Caco-2 (cell line): Measurements from ENCODE around the gene MAP3K13. TPM values are rescaled to one million over a fixed set of nuclear protein-coding genes. Genes with fewer than 3 reads are reported as not detected.
A peak's percentile ranks its signal among the peaks of the same experiment; 100 is the strongest.

Source experiments
- BruUV-seq: library from RNA; stranded (reverse); fragments of 400-500 nt; replicated peaks from 2 replicates; lab custom pipeline; 2021; lab: Mats Ljungman, UMichigan
- CTCF ChIA-PET: fragments of 300-600 bp; sonication (Branson Sonifier 250); formaldehyde crosslinking; loops from one replicate; lab custom pipeline; 2022; ENCODE audit warnings: antibody characterized with exemption; lab: Charles Lee
- POLR2A ChIA-PET: fragments of 300-600 bp; sonication (Branson Sonifier 250); formaldehyde crosslinking; loops from one replicate; lab custom pipeline; 2022; ENCODE audit warnings: antibody characterized with exemption; lab: Charles Lee
- DNase-seq, 2 experiments: peaks; one replicate each; pipeline versions ENCODE4 v3.0.0 to v3.0.0-alpha.2; 2020 to 2022
- H3K27me3 ChIP-seq: replicated peaks from 2 replicates; pipeline ENCODE4 v1.6.0; 2011; ENCODE audit warnings: low read length; ENCODE audit not compliant: control insufficient read depth, insufficient read depth
- H3K36me3 ChIP-seq: 2 replicates; pipeline ENCODE4 v1.5.1; 2011; ENCODE audit warnings: low read length; ENCODE audit not compliant: control insufficient read depth, insufficient read depth
- H3K4me1 ChIP-seq: fragments of 250-450 bp; sonication (Bioruptor Pico); 2 replicates; pipeline ENCODE4 v1.5.1; 2020; ENCODE audit warnings: mild to moderate bottlenecking
- H3K4me3 ChIP-seq: 2 replicates; pipeline ENCODE4 v1.5.1; 2011; ENCODE audit warnings: low read depth, mild to moderate bottlenecking, control low read depth, low read length
- H3K9me3 ChIP-seq: fragments of 250-450 bp; sonication (Bioruptor Pico); 2 replicates; pipeline ENCODE4 v1.5.1; 2020; ENCODE audit warnings: mild to moderate bottlenecking, moderate library complexity
- H3K27ac Mint-ChIP-seq: one replicate; pipeline ENCODE4 v1.8.0; 2022; ENCODE audit warnings: mixed read lengths; ENCODE audit not compliant: unreplicated experiment
- H3K27me3 Mint-ChIP-seq: one replicate; pipeline ENCODE4 v1.8.0; 2022; ENCODE audit warnings: mixed read lengths; ENCODE audit not compliant: insufficient read depth, unreplicated experiment
- H3K36me3 Mint-ChIP-seq: one replicate; pipeline ENCODE4 v1.8.0; 2022; ENCODE audit warnings: mild to moderate bottlenecking, mixed read lengths; ENCODE audit not compliant: insufficient read depth, unreplicated experiment
- H3K4me1 Mint-ChIP-seq: one replicate; pipeline ENCODE4 v1.8.0; 2022; ENCODE audit warnings: low read depth, mixed read lengths; ENCODE audit not compliant: unreplicated experiment
- H3K4me3 Mint-ChIP-seq: one replicate; pipeline ENCODE4 v1.8.0; 2022; ENCODE audit warnings: mild to moderate bottlenecking, moderate library complexity, mixed read lengths; ENCODE audit not compliant: unreplicated experiment
- H3K9me3 Mint-ChIP-seq: one replicate; pipeline ENCODE4 v1.8.0; 2022; ENCODE audit warnings: mixed read lengths; ENCODE audit not compliant: unreplicated experiment
- CTCF ChIP-seq, 2 experiments: fragments of 200-600 bp in 1 of 2; IDR thresholded peaks; 1 replicate in 1 of 2; 2 replicates in 1 of 2; pipeline versions ENCODE4 v1.5.1 to v1.8.0; 2011 to 2022; ENCODE audit warnings: antibody characterized with exemption in 1 of 2, control low read depth in 1 of 2, inconsistent platforms in 1 of 2, low read depth in 1 of 2, low read length in 1 of 2, mild to moderate bottlenecking in 1 of 2, moderate library complexity in 1 of 2; ENCODE audit not compliant: insufficient read depth in 1 of 2, severe bottlenecking in 1 of 2, unreplicated experiment in 1 of 2
- intact Hi-C: fragments of 100-400 bp; cut with micrococcal nuclease; formaldehyde crosslinking; loops from one replicate; pipeline ENCODE4 v1.10.0; 2022; ENCODE audit not compliant: unreplicated experiment
- total RNA-seq: library from RNA; stranded (reverse); gene quantifications from 2 replicates; pipeline ENCODE4 v1.2.3, GENCODE V29; 2022

Gene MAP3K13
- total RNA-seq, 1 experiment from 2014 or later: 20.1 TPM

- Mint-ChIP-seq H3K36me3 (peaks cover 35% of the 10 kb centered on the region), H3K4me1 (no peaks in the 10 kb centered on the region), H3K9me3 (no peaks in the 10 kb centered on the region), H3K27me3 (no peaks in the 10 kb centered on the region), H3K27ac (peak within 1 kb of the TSS; percentile 71), H3K4me3 (peak within 1 kb of the TSS; percentile 76)
- ChIA-PET CTCF (interaction anchor here (0.5 to 0.9 kb wide), 3 partner anchors 37 to 60 kb away, joined by 3 to 7 read pairs (median 5); no protein-coding TSS in a partner anchor), POLR2A (interaction anchor here (0.5 to 1.3 kb wide), 6 partner anchors 10 to 157 kb away, joined by 3 to 5 read pairs (median 3); partner anchors contain the start of gene SENP2)
- no peak for TF ChIP-seq CTCF (IDR thresholded peaks at IDR 0.05; ENCODE audit: insufficient read depth in 1 of 2, low read depth in 1 of 2, low read length in 1 of 2, severe bottlenecking in 1 of 2, unreplicated experiment in 1 of 2)
- H3K36me3 ChIP-seq: peaks cover 4% of the 10 kb centered on the region
- H3K4me3 ChIP-seq: peak within 1 kb of the TSS; percentile 90
- peak; percentile 94 to 96 for DNase-seq
- H3K27me3 ChIP-seq: no peaks in the 10 kb centered on the region
- intact Hi-C loops: loop anchor here (1.0 to 5.0 kb wide), 5 partner anchors 9 to 144 kb away; partner anchors contain the start of gene SENP2
- H3K4me1 ChIP-seq: peaks cover 14% of the 10 kb centered on the region
- H3K9me3 ChIP-seq: no peaks in the 10 kb centered on the region
- no TSS peak for BruUV-seq
Observed at GRCh38 chr3:185498503-185499396, 135.8 kb downstream of the MAP3K13 start, which contains the start of gene TMEM41A. TMEM41A (minus strand) TSS chr3:185499035; CDS start chr3:185498961, 74 bp downstream.

GRCh38 chr3:185502987-185503386, 140.1 kb downstream of the MAP3K13 start:
- Histone ChIP-seq H3K9me3 (no peaks in the 10 kb centered on the region), H3K27me3 (no peaks in the 10 kb centered on the region), H3K4me3 (no peak overlapping the region), H3K36me3 (no peaks in the 10 kb centered on the region), H3K4me1 (peaks cover 7% of the 10 kb centered on the region)
- no peak for DNase-seq
- no peaks in the 10 kb centered on the region for H3K9me3 Mint-ChIP-seq
- H3K36me3 Mint-ChIP-seq: peaks cover 10% of the 10 kb centered on the region
- TF ChIP-seq CTCF (IDR thresholded peaks at IDR 0.05; ENCODE audit: insufficient read depth in 1 of 2, low read depth in 1 of 2, low read length in 1 of 2, severe bottlenecking in 1 of 2, unreplicated experiment in 1 of 2): no peak
- ChIA-PET CTCF (no interaction called here), POLR2A (interaction anchor here (0.6 kb wide), 1 partner anchor 49 kb away, joined by 5 read pairs; no protein-coding TSS in a partner anchor)
- no peak overlapping the region for H3K4me3 Mint-ChIP-seq
- intact Hi-C loops: no loop called here
- no TSS peak for BruUV-seq
- no peaks in the 10 kb centered on the region for H3K4me1 Mint-ChIP-seq
- no peak overlapping the region for H3K27ac Mint-ChIP-seq
- H3K27me3 Mint-ChIP-seq: no peaks in the 10 kb centered on the region

DNA sequence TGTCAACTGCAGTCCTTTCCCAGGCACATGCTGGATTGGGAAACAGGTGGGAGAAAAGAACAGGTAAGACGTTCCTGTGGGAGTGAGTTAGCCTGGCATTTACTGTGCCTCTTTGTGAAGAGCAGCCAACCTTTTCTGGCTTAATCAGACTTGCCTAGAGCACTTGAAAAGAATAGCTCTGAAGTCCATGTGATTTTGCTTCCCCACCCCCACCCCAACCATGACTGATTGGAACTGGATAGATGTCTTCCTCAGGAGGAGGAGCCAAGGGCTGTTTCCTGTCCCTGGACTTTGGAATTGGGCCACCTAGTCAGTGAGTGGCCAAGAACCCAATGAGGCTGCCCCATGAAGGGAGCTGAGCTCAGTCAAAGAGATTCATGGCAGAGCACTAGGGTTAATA, 140.6 kb downstream of the MAP3K13 start:
- H3K4me3 Mint-ChIP-seq: no peak overlapping the region
- H3K27me3 Mint-ChIP-seq: no peaks in the 10 kb centered on the region
- Histone ChIP-seq H3K27me3 (no peaks in the 10 kb centered on the region), H3K9me3 (no peaks in the 10 kb centered on the region), H3K4me1 (peaks cover 7% of the 10 kb centered on the region), H3K36me3 (no peaks in the 10 kb centered on the region), H3K4me3 (no peak overlapping the region)
- no TSS peak for BruUV-seq
- intact Hi-C loops: no loop called here
- H3K9me3 Mint-ChIP-seq: no peaks in the 10 kb centered on the region
- ChIA-PET POLR2A (interaction anchor here (0.6 kb wide), 1 partner anchor 48 kb away, joined by 5 read pairs; no protein-coding TSS in a partner anchor), CTCF (no interaction called here)
- DNase-seq: no peak
- TF ChIP-seq CTCF (IDR thresholded peaks at IDR 0.05; ENCODE audit: insufficient read depth in 1 of 2, low read depth in 1 of 2, low read length in 1 of 2, severe bottlenecking in 1 of 2, unreplicated experiment in 1 of 2): no peak
- H3K4me1 Mint-ChIP-seq: no peaks in the 10 kb centered on the region
- H3K27ac Mint-ChIP-seq: no peak overlapping the region
- H3K36me3 Mint-ChIP-seq: peaks cover 5% of the 10 kb centered on the region
